ENCODE measurements around the gene NDUFB4.

Gene NDUFB4

GRCh38 chr3:120596116-120596852 lies at the start of gene NDUFB4:
TSS of gene NDUFB4 (plus strand) at chr3:120596336. CDS start at chr3:120596360, 24 bp downstream.
- DNase-seq (ENCODE audit: insufficient read length, low spot score): peak; percentile 64
- TF ChIP-seq, protein P1, sequence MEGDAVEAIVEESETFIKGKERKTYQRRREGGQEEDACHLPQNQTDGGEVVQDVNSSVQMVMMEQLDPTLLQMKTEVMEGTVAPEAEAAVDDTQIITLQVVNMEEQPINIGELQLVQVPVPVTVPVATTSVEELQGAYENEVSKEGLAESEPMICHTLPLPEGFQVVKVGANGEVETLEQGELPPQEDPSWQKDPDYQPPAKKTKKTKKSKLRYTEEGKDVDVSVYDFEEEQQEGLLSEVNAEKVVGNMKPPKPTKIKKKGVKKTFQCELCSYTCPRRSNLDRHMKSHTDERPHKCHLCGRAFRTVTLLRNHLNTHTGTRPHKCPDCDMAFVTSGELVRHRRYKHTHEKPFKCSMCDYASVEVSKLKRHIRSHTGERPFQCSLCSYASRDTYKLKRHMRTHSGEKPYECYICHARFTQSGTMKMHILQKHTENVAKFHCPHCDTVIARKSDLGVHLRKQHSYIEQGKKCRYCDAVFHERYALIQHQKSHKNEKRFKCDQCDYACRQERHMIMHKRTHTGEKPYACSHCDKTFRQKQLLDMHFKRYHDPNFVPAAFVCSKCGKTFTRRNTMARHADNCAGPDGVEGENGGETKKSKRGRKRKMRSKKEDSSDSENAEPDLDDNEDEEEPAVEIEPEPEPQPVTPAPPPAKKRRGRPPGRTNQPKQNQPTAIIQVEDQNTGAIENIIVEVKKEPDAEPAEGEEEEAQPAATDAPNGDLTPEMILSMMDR (IDR thresholded peaks at IDR 0.05; ENCODE audit: insufficient read depth, missing control alignments): no peak
- FAIRE-seq: peak; percentile 99

GRCh38 chr3:120550546-120550945 lies 45.6 kb upstream of the NDUFB4 start:
- no peak for FAIRE-seq
- no peak for DNase-seq (ENCODE audit: insufficient read length, low spot score)
- TF ChIP-seq, protein P1 (IDR thresholded peaks at IDR 0.05; ENCODE audit: insufficient read depth, missing control alignments): no peak

DNA sequence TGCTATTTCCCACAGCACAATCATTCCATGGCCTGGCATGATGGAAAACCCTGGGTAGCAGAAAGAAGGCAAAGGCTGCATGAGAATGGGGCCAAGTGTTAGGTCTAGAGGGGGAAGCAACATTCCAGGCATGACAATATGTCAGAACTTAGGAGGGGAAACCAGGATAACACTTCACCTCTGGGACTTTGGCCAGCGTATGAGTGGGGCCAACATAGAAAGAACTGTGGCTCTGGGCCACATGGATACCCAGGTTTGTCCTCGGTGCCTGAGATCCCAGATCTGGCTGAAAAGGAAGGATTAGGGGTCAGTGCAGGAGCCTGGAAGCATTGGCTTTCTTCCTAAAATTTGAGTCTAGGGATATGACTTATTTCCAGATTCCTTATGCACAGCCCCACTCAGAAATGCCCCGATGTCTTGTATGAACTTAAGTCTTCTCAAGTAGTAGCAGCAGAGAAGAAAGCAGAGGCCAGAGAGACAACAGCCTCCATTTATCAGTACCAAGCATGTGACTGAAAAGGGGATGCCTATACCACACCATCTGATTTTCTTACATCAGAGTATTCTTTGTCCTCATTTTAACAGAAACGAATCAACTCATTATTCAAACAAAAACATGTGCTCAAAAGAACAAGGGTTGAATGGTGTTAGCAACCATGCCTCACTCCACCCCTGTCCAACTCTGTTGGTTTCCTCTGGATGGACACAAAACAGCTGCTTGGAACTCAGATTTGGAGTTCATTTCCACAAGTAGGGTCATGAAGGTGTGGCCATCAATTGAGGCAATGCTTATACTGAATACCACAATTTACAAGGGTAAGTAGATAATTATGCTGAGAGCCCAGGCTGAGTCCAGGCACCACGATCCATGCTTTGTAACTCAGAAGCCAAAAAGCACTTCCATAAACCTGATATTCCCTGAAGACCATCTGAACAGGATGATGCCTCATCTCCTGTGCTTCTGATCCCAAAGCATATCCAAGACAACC lies 43.7 kb upstream of the NDUFB4 start:
- no peak for FAIRE-seq
- TF ChIP-seq, protein P1 (IDR thresholded peaks at IDR 0.05; ENCODE audit: insufficient read depth, missing control alignments): no peak

DNA sequence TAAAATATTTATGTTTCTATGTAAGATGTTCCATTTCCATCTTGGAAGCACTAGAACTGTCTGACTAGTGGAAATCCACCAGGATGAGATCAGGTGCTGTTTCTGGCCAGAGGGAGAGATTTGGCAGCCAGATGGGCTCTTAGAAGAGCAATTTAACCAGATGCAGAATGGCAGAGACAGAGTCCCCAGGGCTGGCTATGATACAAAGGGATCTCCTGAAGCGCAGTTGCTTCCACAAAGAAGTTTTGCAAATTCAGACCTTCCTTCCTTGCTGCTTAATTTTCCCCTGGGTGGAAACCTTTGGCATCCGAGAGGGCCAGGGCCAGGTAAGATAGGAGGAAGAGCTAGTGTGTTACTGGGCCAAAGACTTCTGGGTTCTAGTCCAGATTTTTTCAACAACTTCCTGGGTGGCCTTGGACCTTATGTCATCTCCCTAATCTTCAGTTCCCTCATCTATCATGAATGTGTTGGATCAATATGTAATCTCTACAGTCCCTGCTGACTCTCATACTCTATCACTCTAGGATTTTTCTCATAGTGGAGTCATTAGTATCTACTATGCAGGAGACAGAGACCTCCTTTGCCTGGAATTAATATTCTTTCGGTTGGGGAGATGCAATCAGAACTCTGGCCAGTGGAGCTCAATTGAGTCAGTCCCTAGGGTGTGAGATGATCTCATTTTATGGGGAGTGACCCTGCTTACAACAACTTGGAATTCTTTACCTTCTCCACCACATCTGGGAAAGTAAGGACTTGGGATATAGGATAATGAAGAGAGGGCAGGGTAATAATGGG lies 41.1 kb upstream of the NDUFB4 start:
- FAIRE-seq (no peak), DNase-seq (ENCODE audit: insufficient read length, low spot score) (no peak)
- TF ChIP-seq, protein P1 (IDR thresholded peaks at IDR 0.05; ENCODE audit: insufficient read depth, missing control alignments): no peak

More for the DNA sequence above, 43.7 kb upstream of the NDUFB4 start:
- no peak for DNase-seq (ENCODE audit: insufficient read length, low spot score)

- FAIRE-seq (no peak), DNase-seq (ENCODE audit: insufficient read length, low spot score) (no peak)
- TF ChIP-seq, protein P1 (IDR thresholded peaks at IDR 0.05; ENCODE audit: insufficient read depth, missing control alignments): no peak
Measured at GRCh38 chr3:120555657-120556509, 40.3 kb upstream of the NDUFB4 start.

DNA sequence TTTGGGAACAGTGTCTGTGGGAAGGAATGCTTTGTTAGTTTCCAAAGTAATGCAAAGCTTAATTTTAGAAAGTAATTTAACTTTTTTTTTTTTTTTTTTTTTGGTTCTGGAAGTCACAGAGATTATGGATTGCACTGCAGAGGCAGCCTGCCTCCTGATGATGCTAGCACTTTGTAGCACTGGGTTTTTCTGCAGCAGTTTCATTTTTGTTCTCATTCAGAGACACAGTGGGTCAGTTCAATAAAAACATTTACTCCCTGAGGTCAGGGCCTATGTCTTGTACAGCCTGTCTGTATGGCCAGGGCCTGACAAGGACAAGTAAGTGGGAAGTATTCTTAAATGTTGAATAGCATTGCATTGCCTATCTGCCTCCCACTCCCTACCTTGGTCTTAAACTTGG lies 39.0 kb upstream of the NDUFB4 start:
- DNase-seq (ENCODE audit: insufficient read length, low spot score) (no peak), FAIRE-seq (no peak)
- TF ChIP-seq, protein P1 (IDR thresholded peaks at IDR 0.05; ENCODE audit: insufficient read depth, missing control alignments): no peak
